Uterus (tissue), 4 donors: ENCODE data around the gene GPR65. TPM values are rescaled to one million over a fixed set of nuclear protein-coding genes. Genes with fewer than 3 reads are reported as not detected.

Experiments
- DNase-seq, 2 donors: peaks; one replicate each; pipeline ENCODE4 v3.0.0-alpha.2; 2019 to 2020
- H3K27ac ChIP-seq, 2 donors: fragments of 200-600 bp; sonication (generic); 1 replicate in 1 of 2; 2 replicates in 1 of 2; pipeline ENCODE4 v1.5.1; 2016 to 2018
- H3K27me3 ChIP-seq, 2 donors: fragments of 200-600 bp; sonication (generic); one replicate each; pipeline ENCODE4 v1.5.1; 2018 to 2019; ENCODE audit warnings: control low read depth in 1 of 2
- H3K36me3 ChIP-seq, 2 donors: fragments of 200-600 bp; sonication (generic); one replicate each; pipeline ENCODE4 v1.5.1; 2019; ENCODE audit warnings: control low read depth in 1 of 2
- H3K4me1 ChIP-seq, 2 donors: fragments of 200-600 bp; sonication (generic); one replicate each; pipeline ENCODE4 v1.5.1; 2018 to 2019; ENCODE audit warnings: control low read depth in 1 of 2
- H3K4me3 ChIP-seq, 2 donors: fragments of 200-600 bp; sonication (generic); 1 replicate in 1 of 2; 2 replicates in 1 of 2; pipeline ENCODE4 v1.5.1; 2018 to 2019; ENCODE audit warnings: mild to moderate bottlenecking in 1 of 2
- H3K9me3 ChIP-seq, 2 donors: fragments of 200-600 bp; sonication (generic); one replicate each; pipeline ENCODE4 v1.5.1; 2019; ENCODE audit warnings: control low read depth in 1 of 2
- POLR2A ChIP-seq, 2 donors: fragments of 450-650 bp; IDR thresholded peaks; one replicate each; pipeline ENCODE4 v1.6.1; 2016; ENCODE audit warnings: antibody characterized with exemption in 2 of 2, mild to moderate bottlenecking in 1 of 2, moderate library complexity in 1 of 2
- intact Hi-C: fragments of 100-400 bp; cut with DNase I; formaldehyde crosslinking; loops from one replicate; pipeline ENCODE4 v1.15.1; 2023; ENCODE audit warnings: low total_unique reads
- small RNA-seq: library from RNA; depleted of rRNA; stranded (forward); fragments of <200 nt; gene quantifications from one replicate; pipeline ENCODE3, GENCODE V24; 2016
- total RNA-seq, 4 donors: library from RNA; depleted of rRNA in 3 of 4; stranded (reverse); fragments of >200 nt in 3 of 4; gene quantifications; one replicate each; pipeline versions ENCODE4 v1.1.0 to v1.2.4, GENCODE V29; 2014 to 2023
- TF ChIP-seq, protein P1 (sequence below), 4 experiments: fragments of 200-600 bp in 2 of 4; fragments of 450-650 bp in 2 of 4; sonication (generic) in 2 of 4; IDR thresholded peaks; one replicate each; pipeline ENCODE4 v1.5.1; 2016 to 2019; ENCODE audit warnings: antibody characterized with exemption in 4 of 4, mild to moderate bottlenecking in 2 of 4, moderate library complexity in 1 of 4
- donor health status: DM: yes; HTN: yes; CAD: no.

GPR65 gene
- total RNA-seq, 4 donors from 2014 or later, result 0.76 to 2.6 (median 1.6) TPM

DNA sequence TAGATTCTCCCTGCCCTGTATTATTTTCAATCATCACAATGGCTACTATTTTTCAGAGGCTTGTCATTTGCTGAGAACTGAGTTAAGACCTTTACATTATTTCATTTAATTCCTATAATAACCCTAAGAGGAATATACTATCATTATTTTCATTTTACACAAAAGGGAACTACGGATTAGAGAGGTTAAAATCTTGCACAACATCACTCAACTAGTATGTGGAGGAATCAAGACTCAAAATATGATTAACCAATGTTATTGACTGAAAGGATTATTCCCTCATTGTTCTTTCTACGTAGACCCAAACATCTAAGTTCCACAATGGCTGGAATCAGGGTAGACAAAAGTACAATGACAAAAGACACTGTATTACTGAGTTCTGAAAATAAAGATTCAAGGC lies 45.0 kb downstream of the GPR65 start:
- H3K27me3 ChIP-seq, result no peaks in the 10 kb centered on the region
- TF ChIP-seq, protein P1, sequence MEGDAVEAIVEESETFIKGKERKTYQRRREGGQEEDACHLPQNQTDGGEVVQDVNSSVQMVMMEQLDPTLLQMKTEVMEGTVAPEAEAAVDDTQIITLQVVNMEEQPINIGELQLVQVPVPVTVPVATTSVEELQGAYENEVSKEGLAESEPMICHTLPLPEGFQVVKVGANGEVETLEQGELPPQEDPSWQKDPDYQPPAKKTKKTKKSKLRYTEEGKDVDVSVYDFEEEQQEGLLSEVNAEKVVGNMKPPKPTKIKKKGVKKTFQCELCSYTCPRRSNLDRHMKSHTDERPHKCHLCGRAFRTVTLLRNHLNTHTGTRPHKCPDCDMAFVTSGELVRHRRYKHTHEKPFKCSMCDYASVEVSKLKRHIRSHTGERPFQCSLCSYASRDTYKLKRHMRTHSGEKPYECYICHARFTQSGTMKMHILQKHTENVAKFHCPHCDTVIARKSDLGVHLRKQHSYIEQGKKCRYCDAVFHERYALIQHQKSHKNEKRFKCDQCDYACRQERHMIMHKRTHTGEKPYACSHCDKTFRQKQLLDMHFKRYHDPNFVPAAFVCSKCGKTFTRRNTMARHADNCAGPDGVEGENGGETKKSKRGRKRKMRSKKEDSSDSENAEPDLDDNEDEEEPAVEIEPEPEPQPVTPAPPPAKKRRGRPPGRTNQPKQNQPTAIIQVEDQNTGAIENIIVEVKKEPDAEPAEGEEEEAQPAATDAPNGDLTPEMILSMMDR (IDR thresholded peaks at IDR 0.05), result no peak
- TF ChIP-seq POLR2A (IDR thresholded peaks at IDR 0.05), result no peak
- DNase-seq, result no peak
- H3K9me3 ChIP-seq, result no peaks in the 10 kb centered on the region
- H3K4me1 ChIP-seq, result no peaks in the 10 kb centered on the region
- no peak overlapping the region for H3K4me3 ChIP-seq
- intact Hi-C loops, result no loop called here
- no peak overlapping the region for H3K27ac ChIP-seq
- H3K36me3 ChIP-seq, result no peaks in the 10 kb centered on the region

DNA sequence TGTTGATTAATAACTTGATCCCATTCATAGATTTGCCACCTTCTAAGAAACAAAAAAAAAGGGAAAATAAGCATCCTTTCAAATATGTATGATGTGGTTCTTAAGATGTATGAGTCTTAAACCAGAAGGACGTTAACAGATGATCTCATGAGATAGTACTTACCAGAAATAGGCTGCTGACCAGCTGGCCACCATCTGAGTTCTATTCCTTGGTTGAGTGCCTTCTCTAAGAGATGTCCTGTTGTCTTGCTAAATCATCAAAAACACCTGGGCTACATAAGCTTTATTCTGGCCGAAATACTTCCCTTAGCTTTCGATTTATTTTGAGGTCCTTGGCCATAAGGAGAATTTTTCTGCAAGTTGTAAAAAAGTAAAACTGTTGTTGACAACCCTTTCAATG lies 55.6 kb downstream of the GPR65 start:
- no peaks in the 10 kb centered on the region for H3K4me1 ChIP-seq
- no peaks in the 10 kb centered on the region for H3K27me3 ChIP-seq
- intact Hi-C loops, result no loop called here
- H3K4me3 ChIP-seq, result no peak overlapping the region
- H3K9me3 ChIP-seq, result no peaks in the 10 kb centered on the region
- H3K27ac ChIP-seq, result no peak overlapping the region
- no peak for DNase-seq
- H3K36me3 ChIP-seq, result no peaks in the 10 kb centered on the region
- TF ChIP-seq POLR2A (IDR thresholded peaks at IDR 0.05), result no peak
- TF ChIP-seq, protein P1 (IDR thresholded peaks at IDR 0.05), result no peak

DNA sequence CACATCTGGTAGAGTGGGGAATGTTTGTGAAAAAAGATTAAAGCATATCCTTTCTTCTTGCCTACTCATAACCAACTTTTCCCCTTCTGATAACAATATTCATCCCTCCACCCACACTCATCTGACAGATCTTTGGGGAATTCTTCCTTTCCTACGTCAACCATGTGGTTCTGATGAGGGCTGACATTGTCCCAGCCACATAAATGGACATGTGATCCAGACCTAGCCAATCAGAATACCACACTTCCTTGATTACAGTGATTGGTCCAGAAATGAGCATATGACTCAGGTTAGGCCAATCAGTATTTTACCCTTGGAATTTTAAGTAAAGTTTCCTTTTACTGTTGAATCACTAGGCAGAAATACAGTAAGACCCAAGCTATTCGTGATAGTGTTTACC lies 58.9 kb downstream of the GPR65 start:
- DNase-seq, result no peak

More for the DNA sequence above, 58.9 kb downstream of the GPR65 start:
- H3K27ac ChIP-seq, result no peak overlapping the region
- intact Hi-C loops, result no loop called here
- TF ChIP-seq POLR2A (IDR thresholded peaks at IDR 0.05), result no peak
- TF ChIP-seq, protein P1 (IDR thresholded peaks at IDR 0.05), result no peak
- no peaks in the 10 kb centered on the region for H3K9me3 ChIP-seq
- H3K4me1 ChIP-seq, result no peaks in the 10 kb centered on the region
- H3K27me3 ChIP-seq, result no peaks in the 10 kb centered on the region
- no peak overlapping the region for H3K4me3 ChIP-seq
- no peaks in the 10 kb centered on the region for H3K36me3 ChIP-seq

Small RNAs within 50 kb of the gene (small RNA-seq; reads per million reads assigned to genes)
- not detected for gene RNU6-835P

Other genes starting within 250 kb of the GPR65 start
- 10 to 100 TPM; 11.8 to 40.2 (median 20.2) TPM for gene GALC, start 12.0 kb upstream of the GPR65 start, total RNA-seq